Measurements from ENCODE around the gene TWF2. TPM values are rescaled to one million over a fixed set of nuclear protein-coding genes. Genes with fewer than 3 reads are reported as not detected.

TWF2 gene
- total and polyA plus RNA-seq, 2 donors from 2014 or later, result 44.0 to 59.9 TPM

- H3K4me3 ChIP-seq (ENCODE audit: low read length in 3 of 3), result no peak overlapping the region
- peaks cover 0 to 1% (median 0%) of the 10 kb centered on the region in 3 donors for H3K4me1 ChIP-seq (ENCODE audit: control insufficient read depth in 2 of 3, insufficient read depth in 2 of 3, low read depth in 1 of 3, low read length in 3 of 3)
- no peaks in the 10 kb centered on the region for H3K36me3 ChIP-seq (ENCODE audit: control insufficient read depth in 2 of 3, insufficient read depth in 3 of 3, low read length in 3 of 3)
- no peak for FAIRE-seq
- H3K9ac ChIP-seq (ENCODE audit: low read length in 3 of 3), result no peak overlapping the region
- DNase-seq, result no peak
- TF ChIP-seq CTCF (IDR thresholded peaks at IDR 0.05; ENCODE audit: borderline replicate concordance, extremely low read depth, insufficient read depth), result no peak
- H3K9me3 ChIP-seq (ENCODE audit: control insufficient read depth in 2 of 3, insufficient read depth in 1 of 3, low read length in 3 of 3), result no peaks in the 10 kb centered on the region
- H3K27ac ChIP-seq (ENCODE audit: low read depth in 2 of 2, low read length in 2 of 2), result no peak overlapping the region
- intact Hi-C loops (cut with DNase I), result no loop called here
- H3K27me3 ChIP-seq (ENCODE audit: control insufficient read depth, insufficient read depth, low read length), result no peaks in the 10 kb centered on the region
Observed at GRCh38 chr3:52181543-52181942, 57.4 kb downstream of the TWF2 start.

Small RNA genes lying within 50 kb of the gene (microRNA-seq; reads per million reads assigned to microRNA genes)
- 62,188 reads per million, percentile 99 among the genes with 10 or more reads in this experiment for gene MIRLET7G

Other genes with a start within 250 kb of the TWF2 start
- 785 TPM for gene RPL29, start 243.3 kb downstream of the TWF2 start, total RNA-seq
- 1,416 TPM for gene RPL29, start 243.3 kb downstream of the TWF2 start, polyA plus RNA-seq (ENCODE audit: insufficient read depth, low read depth, low replicate concordance)
- 19.8 TPM for gene DUSP7, start 182.6 kb downstream of the TWF2 start, total RNA-seq
- 10.1 TPM for gene DUSP7, start 182.6 kb downstream of the TWF2 start, polyA plus RNA-seq (ENCODE audit: insufficient read depth, low read depth, low replicate concordance)
- 2.2 TPM for gene POC1A, start 84.7 kb downstream of the TWF2 start, total RNA-seq
- gene POC1A, start 84.7 kb downstream of the TWF2 start, polyA plus RNA-seq (ENCODE audit: insufficient read depth, low read depth, low replicate concordance), result 2.5 TPM
- gene ALAS1, start 41.0 kb downstream of the TWF2 start, total RNA-seq, result 42.8 TPM
- 77.2 TPM for gene ALAS1, start 41.0 kb downstream of the TWF2 start, polyA plus RNA-seq (ENCODE audit: insufficient read depth, low read depth, low replicate concordance)
- gene TLR9, start 13.5 kb downstream of the TWF2 start, total RNA-seq, result 0.94 TPM
- gene TLR9, start 13.5 kb downstream of the TWF2 start, polyA plus RNA-seq (ENCODE audit: insufficient read depth, low read depth, low replicate concordance), result not detected
- 32.5 TPM for gene PPM1M, start 6.6 kb upstream of the TWF2 start, total RNA-seq
- 23.2 TPM for gene PPM1M, start 6.6 kb upstream of the TWF2 start, polyA plus RNA-seq (ENCODE audit: insufficient read depth, low read depth, low replicate concordance)
- 75.8 TPM for gene WDR82, start 39.5 kb upstream of the TWF2 start, total RNA-seq
- 20.9 TPM for gene WDR82, start 39.5 kb upstream of the TWF2 start, polyA plus RNA-seq (ENCODE audit: insufficient read depth, low read depth, low replicate concordance)
- gene GLYCTK, start 48.7 kb upstream of the TWF2 start, total RNA-seq, result 30.7 TPM
- gene GLYCTK, start 48.7 kb upstream of the TWF2 start, polyA plus RNA-seq (ENCODE audit: insufficient read depth, low read depth, low replicate concordance), result 50.2 TPM
- gene DNAH1, start 77.2 kb upstream of the TWF2 start, total RNA-seq, result 12.1 TPM
- gene DNAH1, start 77.2 kb upstream of the TWF2 start, polyA plus RNA-seq (ENCODE audit: insufficient read depth, low read depth, low replicate concordance), result 1.7 TPM
- gene BAP1, start 170.8 kb upstream of the TWF2 start, total RNA-seq, result 72.5 TPM
- gene BAP1, start 170.8 kb upstream of the TWF2 start, polyA plus RNA-seq (ENCODE audit: insufficient read depth, low read depth, low replicate concordance), result 61.6 TPM
- 8.8 TPM for gene PHF7, start 171.5 kb upstream of the TWF2 start, total RNA-seq
- 3.9 TPM for gene PHF7, start 171.5 kb upstream of the TWF2 start, polyA plus RNA-seq (ENCODE audit: insufficient read depth, low read depth, low replicate concordance)
- gene SEMA3G, start 205.9 kb upstream of the TWF2 start, total RNA-seq, result 25.7 TPM
- 28.2 TPM for gene SEMA3G, start 205.9 kb upstream of the TWF2 start, polyA plus RNA-seq (ENCODE audit: insufficient read depth, low read depth, low replicate concordance)
- gene TNNC1, start 214.9 kb upstream of the TWF2 start, total RNA-seq, result 2.2 TPM
- 86.6 TPM for gene TNNC1, start 214.9 kb upstream of the TWF2 start, polyA plus RNA-seq (ENCODE audit: insufficient read depth, low read depth, low replicate concordance)
- 98.7 TPM for gene NISCH, start 216.4 kb upstream of the TWF2 start, total RNA-seq
- 36.1 TPM for gene NISCH, start 216.4 kb upstream of the TWF2 start, polyA plus RNA-seq (ENCODE audit: insufficient read depth, low read depth, low replicate concordance)